ENCODE results near the gene ATG13. TPM values are rescaled to one million over a fixed set of nuclear protein-coding genes. Genes with fewer than 3 reads are reported as not detected.
"Not testable (repeated sequence)": the region's sequence is repeated elsewhere in the genome, so short reads cannot be mapped to it uniquely, and the experiment has no call there.

Gene ATG13
- 66.5 and 93.3 TPM in 2 replicates for total RNA-seq (2014; rRNA removed; shearing (Covaris generic))

DNA sequence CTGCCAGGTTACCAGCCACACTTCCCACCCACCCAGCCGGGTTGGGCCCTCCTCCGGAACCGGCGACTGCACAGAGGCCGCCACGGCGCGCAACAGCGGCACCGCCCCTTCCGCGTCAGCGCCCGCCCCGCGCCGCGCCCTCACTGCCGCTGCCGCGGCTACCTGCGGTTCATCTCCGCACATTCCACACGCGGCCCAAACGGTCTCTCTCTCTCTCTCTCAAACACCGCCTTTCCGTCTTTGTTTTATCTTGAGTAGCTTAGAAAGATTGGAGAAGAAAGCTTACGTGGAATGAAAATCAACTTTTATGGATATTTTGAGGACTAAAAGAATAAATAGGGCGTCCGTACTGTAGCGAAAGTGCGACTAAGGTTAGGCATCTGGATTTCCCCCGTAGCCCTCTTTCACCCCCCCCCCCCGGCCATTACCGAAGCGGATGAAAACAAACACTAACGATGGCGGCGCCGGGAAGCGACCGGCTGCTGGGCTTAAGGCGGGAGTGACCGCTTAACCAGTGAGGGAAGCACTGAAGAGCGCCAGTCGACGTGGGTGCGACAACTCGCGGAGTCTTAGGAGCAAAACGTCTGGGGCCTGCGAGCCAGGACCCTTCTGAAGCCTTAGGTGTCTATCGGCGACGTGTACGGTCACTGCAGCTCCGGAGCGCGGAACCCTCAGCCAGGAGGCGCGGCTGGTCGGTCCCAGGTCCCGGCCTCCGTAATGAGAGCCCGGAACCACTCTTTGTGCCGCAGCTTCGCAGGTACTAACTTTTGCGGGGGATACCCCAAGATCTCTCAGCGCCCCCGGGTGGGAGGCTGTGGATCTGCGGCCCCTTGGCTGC is at the start of gene ATG13, which contains the start of gene HARBI1:
ATG13 (plus strand) TSS at position 420 of the 838 bp plus-strand sequence. CDS start 26,739 bp downstream, outside the sequence.
HARBI1 (minus strand) TSS at position 94 of the 838 bp plus-strand sequence. CDS start 990 bp downstream, outside the sequence.
- DNase-seq (ENCODE audit: low spot score): peak; percentile 82

DNA sequence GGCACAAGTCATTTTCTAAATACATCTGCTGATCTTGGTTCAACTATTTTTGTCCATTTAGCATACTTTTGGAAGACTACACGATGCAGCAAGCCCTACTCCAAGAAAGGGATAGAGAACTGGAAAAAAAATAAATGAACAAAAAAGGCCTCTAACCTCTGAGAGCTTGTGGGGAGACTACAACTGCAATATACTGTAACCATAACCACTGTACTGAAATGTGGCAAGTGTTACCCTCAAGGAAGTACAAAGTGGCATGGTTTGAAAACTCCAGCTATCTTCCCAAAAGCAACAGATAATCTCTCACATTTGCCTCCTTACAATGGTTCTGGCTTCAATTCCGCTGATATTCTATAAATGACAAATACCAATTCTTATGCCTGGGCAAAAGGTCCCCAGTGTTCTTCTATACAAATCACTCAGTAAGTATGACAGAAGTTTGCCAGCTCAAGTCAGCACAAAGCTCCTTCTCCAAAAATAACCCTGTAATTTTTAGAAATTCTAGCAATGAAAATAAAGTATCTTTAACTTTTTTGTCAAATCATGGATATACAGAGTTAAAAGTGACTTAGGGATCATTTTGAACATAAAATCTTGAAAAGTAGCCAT is 46.5 kb upstream of the ATG13 start:
- DNase-seq (ENCODE audit: low spot score): no peak

DNA sequence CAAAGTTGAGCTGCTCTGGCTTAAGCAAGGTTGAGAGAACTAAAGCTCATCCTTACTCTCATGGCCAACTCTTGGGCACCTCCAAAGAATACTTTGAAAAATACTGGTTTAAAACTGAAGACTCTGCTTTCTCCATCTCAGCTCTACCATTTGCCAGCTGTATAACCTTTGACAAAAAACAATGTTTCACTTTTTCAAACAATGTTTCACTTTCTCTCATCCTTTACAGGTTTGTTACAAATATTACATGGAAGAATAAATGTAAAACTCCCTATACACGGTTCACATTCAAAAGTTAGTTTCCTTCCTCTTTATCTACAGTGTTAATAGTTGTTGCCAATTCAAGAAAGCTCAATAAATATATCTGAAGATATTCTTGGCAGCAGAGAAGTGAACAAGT is 42.7 kb upstream of the ATG13 start:
- DNase-seq (ENCODE audit: low spot score): no peak

DNA sequence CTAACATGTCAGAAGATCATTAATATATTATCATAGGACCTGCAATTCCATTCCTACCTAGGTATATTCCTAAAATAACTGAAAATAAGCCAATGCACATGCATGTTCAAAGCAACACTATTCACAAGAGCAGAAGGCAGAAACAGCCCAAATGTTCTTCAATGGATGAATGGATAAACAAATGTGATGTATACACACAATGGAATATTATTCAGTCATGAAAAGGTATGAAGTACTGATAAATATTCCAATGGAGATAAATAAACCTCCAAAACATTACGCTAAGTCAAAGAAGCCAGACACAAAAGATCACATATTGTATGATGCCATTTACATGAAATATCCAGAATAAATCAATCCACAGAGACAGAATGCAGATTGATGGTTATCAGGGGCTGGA is 40.3 kb upstream of the ATG13 start:
- no peak for DNase-seq (ENCODE audit: low spot score)

DNA sequence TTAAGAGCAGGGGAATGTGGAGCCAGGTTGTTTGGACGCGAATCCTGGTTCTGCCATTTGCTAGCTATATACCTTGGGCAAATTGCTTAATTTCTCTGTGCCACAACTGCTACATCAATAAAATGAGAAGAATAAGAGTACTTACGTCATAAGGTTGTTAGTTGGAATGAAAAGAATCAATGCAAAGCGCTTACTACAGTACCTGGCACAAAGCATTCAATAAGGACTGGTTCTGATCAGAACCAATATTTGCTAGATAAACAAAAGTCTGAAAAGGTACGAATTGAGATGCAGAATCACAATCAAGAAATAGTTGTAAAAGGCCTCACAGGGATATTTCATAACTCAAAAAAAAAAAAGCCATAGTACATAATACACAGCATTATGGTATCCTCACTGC is 34.8 kb upstream of the ATG13 start:
- DNase-seq (ENCODE audit: low spot score): no peak

DNA sequence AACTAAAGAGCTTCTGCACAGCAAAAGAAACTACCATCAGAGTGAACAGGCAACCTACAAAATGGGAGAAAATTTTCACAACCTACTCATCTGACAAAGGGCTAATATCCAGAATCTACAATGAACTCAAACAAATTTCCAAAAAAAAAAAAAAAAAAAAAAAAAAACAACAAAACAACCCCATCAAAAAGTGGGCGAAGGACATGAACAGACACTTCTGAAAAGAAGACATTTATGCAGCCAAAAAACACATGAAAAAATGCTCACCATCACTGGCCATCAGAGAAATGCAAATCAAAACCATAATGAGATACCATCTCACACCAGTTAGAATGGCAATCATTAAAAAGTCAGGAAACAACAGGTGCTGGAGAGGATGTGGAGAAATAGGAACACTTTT is 33.8 kb upstream of the ATG13 start:
- DNase-seq (ENCODE audit: low spot score): not testable (repeated sequence)

DNA sequence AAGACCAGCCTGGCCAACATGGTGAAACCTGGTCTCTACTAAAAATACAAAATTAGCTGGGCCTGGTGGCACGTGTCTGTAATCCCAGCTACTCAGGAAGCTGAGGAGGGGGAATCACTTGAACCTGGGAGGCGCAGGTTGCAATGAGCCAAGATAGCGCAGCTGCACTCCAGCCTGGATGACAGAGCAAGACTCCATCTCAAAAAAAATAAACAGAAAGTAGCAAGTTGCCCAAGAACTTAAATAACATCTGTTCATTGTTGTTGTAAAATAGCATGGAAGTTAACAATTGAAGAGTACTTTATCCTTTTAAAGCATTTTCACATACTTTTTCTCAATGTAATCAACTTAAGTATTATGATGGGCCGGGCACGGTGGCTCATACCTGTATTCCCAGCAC is 29.2 kb upstream of the ATG13 start:
- DNase-seq (ENCODE audit: low spot score): no peak

DNA sequence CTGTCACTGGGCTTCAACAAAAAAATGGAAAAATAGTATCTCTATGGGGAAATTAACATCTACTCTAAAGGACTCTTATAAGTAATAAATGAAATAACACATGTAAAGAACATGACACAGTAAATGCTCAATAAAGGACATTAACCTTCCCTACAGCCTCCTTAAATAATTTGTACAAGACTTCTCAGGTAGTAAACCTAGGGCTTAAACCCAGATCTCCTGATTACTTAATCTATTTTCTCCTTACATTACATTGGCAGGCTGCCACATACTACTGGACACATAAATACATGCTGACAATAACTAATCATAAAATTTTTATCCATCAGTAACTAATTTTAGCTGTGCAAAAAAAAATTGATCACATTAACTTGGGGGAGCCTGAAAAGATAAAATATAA is 28.4 kb upstream of the ATG13 start:
- no peak for DNase-seq (ENCODE audit: low spot score)

DNA sequence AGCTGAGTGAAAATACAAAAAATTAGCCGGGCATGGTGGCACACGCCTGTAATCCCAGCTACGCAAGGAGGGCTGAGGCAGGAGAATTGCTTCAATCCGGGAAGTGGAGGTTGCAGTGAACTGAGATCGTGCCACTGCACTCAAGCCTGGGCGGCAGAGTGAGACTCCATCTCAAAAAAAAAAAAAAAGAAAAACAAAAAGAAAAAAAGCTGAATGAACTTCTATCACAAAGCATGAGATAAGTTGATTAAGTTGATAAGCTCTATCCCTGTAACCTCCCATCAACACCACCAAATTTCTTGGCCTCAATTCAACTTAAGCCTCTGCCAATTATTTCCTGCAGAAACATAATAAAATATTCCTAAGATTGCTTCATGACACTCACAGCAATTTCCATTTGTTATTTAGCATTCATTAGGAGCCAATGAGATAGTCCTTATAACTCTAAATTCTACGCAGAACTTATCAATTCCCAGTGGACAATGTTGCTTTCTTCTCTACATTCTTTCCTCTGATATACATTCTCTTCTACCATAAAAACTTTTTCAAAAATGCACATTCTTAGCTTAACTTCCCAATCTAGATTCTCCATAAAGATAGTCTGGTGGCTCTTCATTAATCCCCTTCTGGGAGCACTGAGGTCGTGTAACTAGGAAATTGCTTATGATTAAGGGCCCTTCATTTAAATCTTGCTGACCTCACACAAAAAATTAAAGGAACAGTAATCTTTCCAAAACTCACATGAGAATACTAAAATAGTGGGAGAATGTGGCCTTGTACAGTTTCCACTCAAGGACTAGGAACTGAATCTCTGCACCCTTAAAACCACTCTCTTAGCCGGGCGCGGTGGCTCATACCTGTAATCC is 26.4 kb upstream of the ATG13 start:
- DNase-seq (ENCODE audit: low spot score): no peak

DNA sequence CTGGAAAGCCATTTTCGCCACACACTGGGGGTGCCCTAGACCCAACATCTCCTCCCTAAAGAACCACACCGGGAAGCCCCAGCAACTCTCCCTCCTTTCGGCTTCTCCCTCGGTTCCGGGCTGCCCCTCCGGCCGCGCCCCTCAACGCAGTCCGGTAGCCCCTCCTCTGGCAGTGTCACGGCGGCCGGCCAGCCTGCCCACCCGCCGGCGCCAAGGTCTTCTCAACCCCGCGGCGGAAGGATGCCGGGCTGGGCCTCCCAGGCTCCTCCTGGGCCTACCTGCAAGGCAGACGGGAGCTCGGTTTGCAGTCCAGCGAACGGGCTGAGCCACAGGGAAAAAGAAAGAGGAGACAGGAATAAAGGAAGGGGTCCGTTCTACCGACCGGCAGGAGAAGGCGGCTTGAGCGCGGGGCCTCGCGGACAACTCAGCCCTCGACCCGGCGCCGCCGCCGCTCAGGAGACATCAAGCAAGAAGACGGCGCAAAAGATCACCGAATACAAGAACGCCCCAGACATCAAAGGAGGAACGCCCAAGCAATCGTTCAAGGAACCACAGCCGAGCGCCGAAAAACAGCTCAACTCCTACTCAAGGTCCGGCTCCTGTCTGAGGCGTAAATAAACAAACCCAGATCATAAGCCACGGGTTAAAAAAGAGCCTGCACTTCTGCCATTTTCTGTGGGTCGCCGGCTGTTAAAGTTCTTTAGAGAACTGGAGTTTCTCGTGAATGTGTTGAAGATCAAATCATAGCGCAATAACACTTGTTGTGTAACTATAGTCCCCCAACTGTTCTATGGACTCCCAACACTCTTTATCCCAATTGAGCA is 23.6 kb upstream of the ATG13 start, which contains the start of gene AMBRA1:
AMBRA1 (minus strand) TSS at position 474 of the 824 bp plus-strand sequence. CDS start 45,643 bp downstream, outside the sequence.
- peak; percentile 87 for DNase-seq (ENCODE audit: low spot score)

DNA sequence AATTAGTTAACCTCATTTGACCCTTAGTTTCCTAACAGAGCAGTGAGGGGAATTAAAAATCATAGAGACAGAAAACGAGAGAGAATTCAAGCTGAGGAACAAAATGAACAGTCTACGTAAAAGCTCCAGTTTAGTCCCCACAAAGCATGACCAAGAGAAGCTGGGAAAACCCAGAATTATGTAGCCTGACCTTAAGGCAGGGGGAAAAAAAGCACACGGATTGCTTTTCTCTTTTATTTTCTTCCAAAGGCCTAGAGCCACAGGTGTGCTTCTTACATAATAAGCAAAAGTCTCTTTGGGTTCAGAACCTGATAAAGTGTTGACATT is 23.0 kb upstream of the ATG13 start:
- no peak for DNase-seq (ENCODE audit: low spot score)

DNA sequence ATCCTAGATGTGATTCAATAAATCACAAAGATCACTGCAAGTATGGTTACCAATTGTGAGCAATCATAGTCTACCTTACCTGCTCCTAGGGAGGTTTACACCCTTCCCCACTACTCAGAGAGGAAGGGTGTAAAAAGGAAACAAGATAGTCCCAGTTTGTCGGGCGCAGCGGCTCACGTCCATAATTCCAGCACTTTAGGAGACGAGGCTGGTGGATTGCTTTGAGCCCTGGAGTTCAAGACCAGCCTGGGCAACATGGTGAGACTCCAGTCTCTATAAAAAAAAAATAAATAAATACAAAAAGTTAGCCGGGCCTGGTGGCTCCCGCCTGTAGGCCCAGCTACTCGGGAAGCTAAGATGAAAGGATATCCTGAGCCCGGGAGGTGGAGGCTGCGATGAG is 22.6 kb upstream of the ATG13 start:
- DNase-seq (ENCODE audit: low spot score): no peak

DNA sequence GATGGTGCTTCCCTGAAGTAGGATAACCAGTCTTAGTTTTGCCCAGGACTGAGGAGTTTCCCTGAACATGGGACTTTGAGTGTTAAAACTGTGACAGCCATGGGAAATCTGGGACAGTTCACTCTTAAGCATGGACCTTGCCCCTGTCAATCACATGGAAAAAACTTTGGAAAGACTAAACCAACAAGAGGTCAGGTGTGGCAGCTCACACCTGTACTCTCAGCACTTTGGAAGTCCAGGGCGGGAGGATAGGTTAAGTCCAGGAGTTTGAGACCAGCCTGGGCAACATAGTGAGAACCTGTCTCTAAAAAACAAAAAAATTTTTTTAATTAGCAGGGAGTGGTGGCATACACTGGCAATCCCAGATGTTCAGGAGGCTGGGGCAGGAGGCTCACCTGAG is 20.2 kb upstream of the ATG13 start:
- DNase-seq (ENCODE audit: low spot score): no peak

DNA sequence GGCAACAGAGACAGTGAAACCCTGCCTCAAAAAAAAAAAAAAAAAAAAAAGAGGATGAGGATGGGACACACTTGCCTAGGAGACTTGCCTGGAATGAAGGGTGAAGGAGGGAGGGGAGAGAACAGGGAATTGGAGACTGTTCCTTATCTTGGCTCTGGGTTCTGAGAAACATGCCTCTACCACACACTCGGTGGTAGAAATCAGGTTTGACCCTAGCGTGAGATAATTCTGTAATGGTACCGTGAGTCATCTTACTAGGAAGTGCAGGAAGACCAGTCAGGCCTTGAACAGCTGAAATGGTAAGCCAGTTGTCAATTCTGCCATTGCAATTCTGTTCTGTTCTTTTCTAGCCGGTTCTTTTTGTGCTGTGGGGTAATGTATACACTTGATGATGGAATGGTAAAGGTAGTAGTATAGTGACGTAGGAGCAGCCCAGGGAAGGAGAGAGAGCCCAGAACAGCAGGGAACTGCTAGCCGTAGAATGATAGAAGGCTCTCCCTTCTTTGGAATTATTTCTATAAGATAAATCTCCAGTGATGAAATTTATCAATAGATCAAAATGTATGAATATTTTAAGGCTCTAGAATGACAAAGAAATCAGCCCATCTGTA is 19.6 kb upstream of the ATG13 start:
- DNase-seq (ENCODE audit: low spot score): no peak

DNA sequence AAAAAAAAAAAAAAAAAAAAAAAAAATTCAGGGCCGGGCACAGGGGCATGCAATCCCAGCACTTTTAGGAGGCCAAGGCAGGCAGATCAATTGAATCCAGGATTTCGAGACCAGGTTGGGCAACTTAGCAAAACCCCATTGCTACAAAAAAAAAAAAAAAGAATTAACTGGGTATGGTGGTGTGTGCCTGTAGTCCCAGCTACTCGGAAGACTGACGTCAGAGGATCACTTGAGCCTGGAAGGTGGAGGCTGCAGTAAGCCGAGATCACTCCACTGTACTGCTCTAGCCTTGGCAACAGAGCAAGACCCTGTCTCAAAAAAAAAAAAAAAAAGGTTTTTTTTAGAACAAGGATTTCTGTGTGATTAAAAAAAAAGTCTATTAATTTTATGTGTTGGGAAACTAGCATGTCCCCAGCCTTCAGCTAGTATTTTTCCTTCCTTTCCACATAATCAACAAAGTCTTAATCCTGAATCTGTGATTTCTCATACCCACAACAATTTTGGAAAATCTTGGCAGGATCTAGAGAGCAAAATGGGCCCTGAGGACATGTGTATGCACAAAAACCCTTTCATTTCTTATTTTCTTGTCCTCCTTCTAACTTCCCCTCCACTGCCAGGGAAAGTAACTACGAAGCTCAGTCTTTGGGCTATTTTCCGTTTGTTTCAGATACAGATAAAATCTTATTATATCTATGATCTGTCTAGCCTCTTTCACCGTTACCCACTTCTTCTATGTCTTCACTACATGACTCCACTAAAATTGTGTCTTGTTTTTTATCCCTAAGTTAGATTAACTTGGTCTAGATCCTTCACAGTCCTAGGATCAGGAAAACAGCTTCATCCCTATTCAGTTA is 17.8 kb upstream of the ATG13 start:
- no peak for DNase-seq (ENCODE audit: low spot score)

DNA sequence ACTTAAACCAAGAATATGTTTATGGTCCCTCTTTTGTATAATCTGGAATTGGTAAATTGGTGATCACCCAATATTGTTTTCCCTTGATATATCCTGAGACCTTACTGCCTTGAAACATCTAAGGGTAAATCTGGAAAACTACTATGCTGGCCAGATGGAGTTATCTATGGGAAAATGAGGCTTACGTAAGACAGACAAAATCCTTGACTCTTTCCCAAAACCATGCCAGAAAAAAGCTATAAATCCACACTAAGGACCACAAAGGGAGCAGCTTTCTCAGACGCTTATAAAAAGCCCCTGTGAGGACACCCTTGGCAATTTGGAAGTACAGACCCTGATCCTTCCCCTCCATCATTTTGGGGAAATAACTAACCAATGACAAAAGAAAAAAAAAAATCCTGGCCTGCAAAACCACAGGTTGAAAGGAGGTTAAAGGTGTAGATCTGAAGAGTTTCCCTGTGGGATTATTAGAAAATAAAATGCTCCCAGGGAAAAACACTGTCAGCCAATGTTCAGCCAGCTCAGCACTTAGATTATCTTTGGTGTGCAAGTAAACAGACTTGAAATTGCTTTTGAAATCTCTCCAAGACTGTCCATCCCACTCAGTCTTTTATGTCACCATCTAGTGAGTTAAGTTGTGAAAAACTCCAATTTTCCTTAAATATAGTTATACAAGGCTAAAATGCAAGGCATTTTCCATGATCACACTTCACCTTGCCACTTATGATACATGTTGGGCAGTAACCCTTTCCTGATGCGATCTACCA is 17.0 kb upstream of the ATG13 start:
- no peak for DNase-seq (ENCODE audit: low spot score)

DNA sequence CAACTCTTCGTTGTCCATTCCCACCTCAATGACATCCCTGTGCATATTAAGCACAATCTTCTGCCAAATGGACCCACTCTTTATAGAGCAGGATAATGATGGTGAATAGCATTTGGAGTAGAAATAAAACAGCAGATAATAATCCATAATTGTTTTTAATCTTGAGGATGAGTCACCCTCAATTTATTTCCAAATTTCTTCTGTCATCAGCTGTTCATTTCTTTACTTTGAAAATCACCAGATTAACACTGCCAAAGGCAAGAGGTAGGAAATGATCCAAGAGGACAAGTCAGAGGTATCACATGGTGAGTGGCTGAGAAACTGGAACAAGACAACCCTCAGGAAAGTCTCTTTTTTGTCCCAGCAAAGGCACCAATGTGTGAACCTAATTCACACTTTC is 16.2 kb upstream of the ATG13 start:
- DNase-seq (ENCODE audit: low spot score): no peak

DNA sequence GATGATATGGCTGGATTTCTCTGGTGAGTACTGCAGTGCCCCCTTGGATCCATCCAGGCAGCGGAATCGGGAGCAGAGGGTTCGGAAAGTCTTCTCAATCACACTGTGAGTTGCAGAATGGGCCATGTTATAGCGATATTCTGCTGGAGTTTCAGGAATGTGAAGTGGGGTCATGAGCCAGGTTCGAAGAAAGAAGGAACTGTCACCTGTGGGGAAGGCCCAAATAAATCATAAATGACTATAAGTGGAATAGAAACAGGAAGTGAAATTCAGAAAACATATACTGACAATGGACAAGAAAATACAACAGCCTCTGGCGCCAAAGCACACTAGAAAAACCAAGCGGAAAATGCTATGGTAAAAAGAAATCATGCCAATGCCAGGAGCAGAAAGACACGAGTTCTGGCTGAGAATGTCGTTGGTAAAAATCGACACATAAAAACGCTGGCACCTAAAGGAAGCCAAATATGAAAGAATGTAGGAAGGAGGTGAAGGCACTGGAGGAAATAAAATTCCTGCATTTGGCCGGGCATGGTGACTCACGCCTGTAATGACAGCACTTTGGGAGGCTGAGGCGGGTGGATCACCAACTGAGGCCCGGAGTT is 13.5 kb upstream of the ATG13 start:
- no peak for DNase-seq (ENCODE audit: low spot score)

DNA sequence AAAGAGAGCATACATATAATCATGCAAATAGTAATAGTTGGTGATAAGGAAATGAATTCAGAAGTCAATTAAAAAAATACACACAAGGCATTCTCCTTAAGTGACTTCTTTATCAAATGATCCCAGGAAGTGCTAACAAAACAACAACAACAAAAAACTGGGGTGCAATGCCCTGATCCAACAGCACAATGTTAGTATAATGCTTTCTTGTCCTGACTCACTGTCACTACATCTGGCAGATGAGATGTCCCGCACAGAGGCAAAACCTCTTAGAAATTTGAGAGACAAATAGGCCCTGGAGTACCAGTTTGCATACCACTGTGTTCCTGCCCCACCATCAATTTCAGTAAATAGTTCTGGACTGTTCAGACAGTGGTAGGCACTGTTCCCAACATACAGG is 12.6 kb upstream of the ATG13 start:
- no peak for DNase-seq (ENCODE audit: low spot score)
